HL-60 (cell line): ENCODE measurements around the gene DLX2.

Experiments used
- POLR2AphosphoS5 ChIP-seq: IDR thresholded peaks from 2 replicates; pipeline ENCODE4 v1.6.1; 2012; ENCODE audit warnings: low read depth
- TF ChIP-seq, protein P1 (sequence below): IDR thresholded peaks from one replicate; pipeline ENCODE4 v1.5.1; 2011; ENCODE audit warnings: low read length, control low read depth, inconsistent platforms; ENCODE audit not compliant: insufficient read depth

DNA sequence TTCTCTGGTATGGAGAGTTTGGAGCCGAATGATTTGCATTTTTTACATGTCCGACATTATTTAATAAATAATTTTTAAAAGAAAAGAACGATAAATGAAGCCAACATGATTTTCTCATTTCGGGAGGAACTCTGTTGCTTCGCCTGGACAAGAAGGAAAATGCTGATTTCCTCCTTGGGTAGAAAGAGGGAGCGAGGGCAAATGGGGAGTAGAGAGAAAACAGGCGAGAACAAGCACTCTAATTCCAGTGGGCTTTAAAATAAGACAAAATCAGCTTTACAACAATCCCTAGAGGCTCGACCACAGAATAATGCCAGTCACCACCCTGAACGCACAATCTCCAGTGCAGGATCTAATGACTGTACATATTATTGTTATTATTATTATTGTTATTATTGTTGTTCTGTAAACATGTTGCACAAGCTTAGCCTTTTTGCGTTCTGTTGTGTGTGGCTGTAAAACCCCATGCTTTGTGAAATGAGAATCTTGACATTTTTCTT lies 13.6 kb downstream of the DLX2 start:
- TF ChIP-seq, protein P1, sequence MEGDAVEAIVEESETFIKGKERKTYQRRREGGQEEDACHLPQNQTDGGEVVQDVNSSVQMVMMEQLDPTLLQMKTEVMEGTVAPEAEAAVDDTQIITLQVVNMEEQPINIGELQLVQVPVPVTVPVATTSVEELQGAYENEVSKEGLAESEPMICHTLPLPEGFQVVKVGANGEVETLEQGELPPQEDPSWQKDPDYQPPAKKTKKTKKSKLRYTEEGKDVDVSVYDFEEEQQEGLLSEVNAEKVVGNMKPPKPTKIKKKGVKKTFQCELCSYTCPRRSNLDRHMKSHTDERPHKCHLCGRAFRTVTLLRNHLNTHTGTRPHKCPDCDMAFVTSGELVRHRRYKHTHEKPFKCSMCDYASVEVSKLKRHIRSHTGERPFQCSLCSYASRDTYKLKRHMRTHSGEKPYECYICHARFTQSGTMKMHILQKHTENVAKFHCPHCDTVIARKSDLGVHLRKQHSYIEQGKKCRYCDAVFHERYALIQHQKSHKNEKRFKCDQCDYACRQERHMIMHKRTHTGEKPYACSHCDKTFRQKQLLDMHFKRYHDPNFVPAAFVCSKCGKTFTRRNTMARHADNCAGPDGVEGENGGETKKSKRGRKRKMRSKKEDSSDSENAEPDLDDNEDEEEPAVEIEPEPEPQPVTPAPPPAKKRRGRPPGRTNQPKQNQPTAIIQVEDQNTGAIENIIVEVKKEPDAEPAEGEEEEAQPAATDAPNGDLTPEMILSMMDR, result no peak
- TF ChIP-seq POLR2AphosphoS5, result no peak
